ENCODE measurements around the gene BLOC1S2.

Gene BLOC1S2

GRCh38 chr10:100311298-100311697 is 24.8 kb upstream of the BLOC1S2 start:
- Histone ChIP-seq H2BK15ac (ENCODE audit: low read depth, poor library complexity, severe bottlenecking) (no peak overlapping the region), H3K36me3 (ENCODE audit: control insufficient read depth in 1 of 2, insufficient read depth in 2 of 2, low read depth in 1 of 2, low read length in 2 of 2) (no peaks in the 10 kb centered on the region), H3K27ac (ENCODE audit: low read length, poor library complexity, severe bottlenecking) (no peak overlapping the region), H3K27me3 (ENCODE audit: control insufficient read depth in 1 of 2, insufficient read depth in 1 of 2, low read length in 2 of 2) (peaks cover 31 to 41% of the 10 kb centered on the region in 2 experiments), H3K4me1 (ENCODE audit: control insufficient read depth, insufficient read depth, low read depth, low read length) (no peaks in the 10 kb centered on the region), H2BK12ac (ENCODE audit: low read length in 2 of 2) (no peak overlapping the region), H3K4me3 (ENCODE audit: insufficient read depth in 1 of 2, low read depth in 1 of 2, low read length in 2 of 2) (no peak overlapping the region), H3K18ac (ENCODE audit: low read depth in 1 of 2, low read length in 2 of 2) (no peak overlapping the region), H3K79me1 (replicated peaks; ENCODE audit: low read length, poor library complexity, severe bottlenecking) (no peaks in the 10 kb centered on the region), H3K4ac (ENCODE audit: low read depth in 1 of 2, low read length in 2 of 2) (no peak overlapping the region), H3K23ac (ENCODE audit: low read length in 2 of 2) (no peak overlapping the region), H2AFZ (ENCODE audit: low read depth, low read length) (no peak overlapping the region), H2AK5ac (ENCODE audit: low read length, severe bottlenecking) (no peak overlapping the region), H4K8ac (ENCODE audit: low read length) (no peak overlapping the region), H4K91ac (ENCODE audit: low read length) (no peak overlapping the region), H3K9me3 (ENCODE audit: control insufficient read depth, low read length) (no peaks in the 10 kb centered on the region), H3K4me2 (ENCODE audit: low read length, poor library complexity, severe bottlenecking) (no peak overlapping the region), H2BK5ac (ENCODE audit: low read depth, low read length, poor library complexity, severe bottlenecking) (no peak overlapping the region), H2BK120ac (ENCODE audit: low read depth, low read length) (no peak overlapping the region), H3K9ac (ENCODE audit: low read length) (no peak overlapping the region), H3K14ac (ENCODE audit: low read length in 2 of 2) (no peak overlapping the region)
- no peak for DNase-seq
- 65% methylated on average over 3 of the region's 4 CpGs for WGBS

GRCh38 chr10:100307684-100308083 is 21.2 kb upstream of the BLOC1S2 start:
- Histone ChIP-seq H2BK120ac (ENCODE audit: low read depth, low read length) (no peak overlapping the region), H3K79me1 (replicated peaks; ENCODE audit: low read length, poor library complexity, severe bottlenecking) (no peaks in the 10 kb centered on the region), H2BK15ac (ENCODE audit: low read depth, poor library complexity, severe bottlenecking) (no peak overlapping the region), H2BK5ac (ENCODE audit: low read depth, low read length, poor library complexity, severe bottlenecking) (no peak overlapping the region), H3K9ac (ENCODE audit: low read length) (no peak overlapping the region), H3K4me2 (ENCODE audit: low read length, poor library complexity, severe bottlenecking) (no peak overlapping the region), H3K27ac (ENCODE audit: low read length, poor library complexity, severe bottlenecking) (no peak overlapping the region), H2AK5ac (ENCODE audit: low read length, severe bottlenecking) (no peak overlapping the region), H3K4me3 (ENCODE audit: insufficient read depth in 1 of 2, low read depth in 1 of 2, low read length in 2 of 2) (no peak overlapping the region), H3K4me1 (ENCODE audit: control insufficient read depth, insufficient read depth, low read depth, low read length) (no peaks in the 10 kb centered on the region), H3K18ac (ENCODE audit: low read depth in 1 of 2, low read length in 2 of 2) (no peak overlapping the region), H3K27me3 (ENCODE audit: control insufficient read depth in 1 of 2, insufficient read depth in 1 of 2, low read length in 2 of 2) (peaks cover 32 to 43% of the 10 kb centered on the region in 2 experiments), H3K23ac (ENCODE audit: low read length in 2 of 2) (no peak overlapping the region), H3K9me3 (ENCODE audit: control insufficient read depth, low read length) (no peaks in the 10 kb centered on the region), H3K4ac (ENCODE audit: low read depth in 1 of 2, low read length in 2 of 2) (no peak overlapping the region), H3K14ac (ENCODE audit: low read length in 2 of 2) (no peak overlapping the region), H4K8ac (ENCODE audit: low read length) (no peak overlapping the region), H3K36me3 (ENCODE audit: control insufficient read depth in 1 of 2, insufficient read depth in 2 of 2, low read depth in 1 of 2, low read length in 2 of 2) (no peaks in the 10 kb centered on the region), H2BK12ac (ENCODE audit: low read length in 2 of 2) (no peak overlapping the region), H4K91ac (ENCODE audit: low read length) (no peak overlapping the region), H2AFZ (ENCODE audit: low read depth, low read length) (no peak overlapping the region)
- WGBS, result 74% methylated on average over 2 of the region's 3 CpGs
- no peak for DNase-seq

- H2BK5ac ChIP-seq (ENCODE audit: low read depth, low read length, poor library complexity, severe bottlenecking), result no peak overlapping the region
- H2AK5ac ChIP-seq (ENCODE audit: low read length, severe bottlenecking), result no peak overlapping the region
- H3K36me3 ChIP-seq (ENCODE audit: control insufficient read depth in 1 of 2, insufficient read depth in 2 of 2, low read depth in 1 of 2, low read length in 2 of 2), result no peaks in the 10 kb centered on the region
- no peak overlapping the region for H3K4ac ChIP-seq (ENCODE audit: low read depth in 1 of 2, low read length in 2 of 2)
- no peaks in the 10 kb centered on the region for H3K4me1 ChIP-seq (ENCODE audit: control insufficient read depth, insufficient read depth, low read depth, low read length)
- H2BK15ac ChIP-seq (ENCODE audit: low read depth, poor library complexity, severe bottlenecking), result no peak overlapping the region
- 94% methylated on average over 5 of the region's 5 CpGs for WGBS
- no peak overlapping the region for H3K14ac ChIP-seq (ENCODE audit: low read length in 2 of 2)
- H2BK120ac ChIP-seq (ENCODE audit: low read depth, low read length), result no peak overlapping the region
- H3K23ac ChIP-seq (ENCODE audit: low read length in 2 of 2), result no peak overlapping the region
- no peaks in the 10 kb centered on the region for H3K79me1 ChIP-seq (replicated peaks; ENCODE audit: low read length, poor library complexity, severe bottlenecking)
- no peak for DNase-seq
- H3K9ac ChIP-seq (ENCODE audit: low read length), result no peak overlapping the region
- no peak overlapping the region for H2AFZ ChIP-seq (ENCODE audit: low read depth, low read length)
- H3K18ac ChIP-seq (ENCODE audit: low read depth in 1 of 2, low read length in 2 of 2), result no peak overlapping the region
- H3K9me3 ChIP-seq (ENCODE audit: control insufficient read depth, low read length), result no peaks in the 10 kb centered on the region
- no peak overlapping the region for H4K8ac ChIP-seq (ENCODE audit: low read length)
- H3K4me2 ChIP-seq (ENCODE audit: low read length, poor library complexity, severe bottlenecking), result no peak overlapping the region
- peaks cover 29 to 35% of the 10 kb centered on the region in 2 experiments for H3K27me3 ChIP-seq (ENCODE audit: control insufficient read depth in 1 of 2, insufficient read depth in 1 of 2, low read length in 2 of 2)
- no peak overlapping the region for H2BK12ac ChIP-seq (ENCODE audit: low read length in 2 of 2)
- no peak overlapping the region for H3K4me3 ChIP-seq (ENCODE audit: insufficient read depth in 1 of 2, low read depth in 1 of 2, low read length in 2 of 2)
- H4K91ac ChIP-seq (ENCODE audit: low read length), result no peak overlapping the region
- H3K27ac ChIP-seq (ENCODE audit: low read length, poor library complexity, severe bottlenecking), result no peak overlapping the region
These were observed 20.4 kb upstream of the BLOC1S2 start for GRCh38 chr10:100306861-100307260.

DNA sequence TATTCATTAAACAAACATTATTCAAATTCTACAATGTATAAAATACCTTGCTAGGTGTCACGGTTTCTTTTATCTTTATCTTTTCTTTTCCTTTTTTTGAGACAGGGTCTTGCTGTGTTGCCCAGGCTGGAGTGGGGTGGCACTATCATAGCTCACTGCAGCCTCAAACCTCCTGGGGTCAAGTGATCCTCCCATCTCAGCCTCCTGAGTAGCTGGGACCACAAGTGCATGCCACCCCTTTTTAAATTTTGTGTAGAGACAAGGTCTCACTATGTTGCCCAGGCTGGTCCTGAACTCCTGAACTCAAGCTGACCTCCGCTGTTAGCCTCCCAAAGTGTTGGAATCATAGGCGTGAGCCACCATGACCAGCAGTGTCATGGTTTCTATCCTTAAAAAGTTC is 17.9 kb upstream of the BLOC1S2 start:
- no peak overlapping the region for H2AFZ ChIP-seq (ENCODE audit: low read depth, low read length)
- H4K91ac ChIP-seq (ENCODE audit: low read length), result no peak overlapping the region
- no peaks in the 10 kb centered on the region for H3K4me1 ChIP-seq (ENCODE audit: control insufficient read depth, insufficient read depth, low read depth, low read length)
- H2BK120ac ChIP-seq (ENCODE audit: low read depth, low read length), result no peak overlapping the region
- no peak overlapping the region for H3K4ac ChIP-seq (ENCODE audit: low read depth in 1 of 2, low read length in 2 of 2)
- H2BK5ac ChIP-seq (ENCODE audit: low read depth, low read length, poor library complexity, severe bottlenecking), result no peak overlapping the region
- no peak overlapping the region for H2BK12ac ChIP-seq (ENCODE audit: low read length in 2 of 2)
- H3K27ac ChIP-seq (ENCODE audit: low read length, poor library complexity, severe bottlenecking), result no peak overlapping the region
- H3K18ac ChIP-seq (ENCODE audit: low read depth in 1 of 2, low read length in 2 of 2), result no peak overlapping the region
- no peak overlapping the region for H3K23ac ChIP-seq (ENCODE audit: low read length in 2 of 2)
- H2BK15ac ChIP-seq (ENCODE audit: low read depth, poor library complexity, severe bottlenecking), result no peak overlapping the region
- no peak overlapping the region for H4K8ac ChIP-seq (ENCODE audit: low read length)
- H3K14ac ChIP-seq (ENCODE audit: low read length in 2 of 2), result no peak overlapping the region
- no peak overlapping the region for H3K4me2 ChIP-seq (ENCODE audit: low read length, poor library complexity, severe bottlenecking)
- H3K9ac ChIP-seq (ENCODE audit: low read length), result no peak overlapping the region
- H3K4me3 ChIP-seq (ENCODE audit: insufficient read depth in 1 of 2, low read depth in 1 of 2, low read length in 2 of 2), result no peak overlapping the region
- H3K36me3 ChIP-seq (ENCODE audit: control insufficient read depth in 1 of 2, insufficient read depth in 2 of 2, low read depth in 1 of 2, low read length in 2 of 2), result no peaks in the 10 kb centered on the region
- peaks cover 25 to 27% of the 10 kb centered on the region in 2 experiments for H3K27me3 ChIP-seq (ENCODE audit: control insufficient read depth in 1 of 2, insufficient read depth in 1 of 2, low read length in 2 of 2)
- H3K79me1 ChIP-seq (replicated peaks; ENCODE audit: low read length, poor library complexity, severe bottlenecking), result no peaks in the 10 kb centered on the region
- H3K9me3 ChIP-seq (ENCODE audit: control insufficient read depth, low read length), result no peaks in the 10 kb centered on the region
- WGBS, result 76% methylated on average over 3 of the region's 3 CpGs
- DNase-seq, result no peak
- no peak overlapping the region for H2AK5ac ChIP-seq (ENCODE audit: low read length, severe bottlenecking)
